K562 (cell line): Measurements from ENCODE around the gene COL5A1. TPM values are rescaled to one million over a fixed set of nuclear protein-coding genes. Genes with fewer than 3 reads are reported as not detected.

Experiments
- ATAC-seq: fragments of 200-7000 bp; cut with Tn5 transposase; 3 replicates; pipeline ENCODE4 v1.9.1; 2020; ENCODE audit warnings: moderate library complexity
- BruUV-seq: library from RNA; stranded (reverse); fragments of 400-500 nt; replicated peaks from 2 replicates; lab custom pipeline; 2021; lab: Mats Ljungman, UMichigan
- CTCF ChIA-PET: fragments of 300-600 bp; formaldehyde crosslinking; extraction: SDS; loops from one replicate; lab custom pipeline; 2021; ENCODE audit warnings: low intra/inter-chr PET ratio; lab: Yijun Ruan, JAX
- POLR2A ChIA-PET: fragments of 300-600, 350-650 bp; sonication (Branson Sonifier 250); formaldehyde crosslinking; extraction: SDS; loops from one replicate; lab custom pipeline; 2021; ENCODE audit warnings: antibody characterized with exemption, inconsistent platforms; lab: Yijun Ruan, JAX
- DNase-seq, 4 experiments: peaks; one replicate each; pipeline versions ENCODE4 v3.0.0 to v3.0.0-alpha.2; 2011 to 2018; ENCODE audit warnings: low spot score in 3 of 4, mixed read lengths in 3 of 4; ENCODE audit errors: extremely low read depth in 1 of 4
- FAIRE-seq: peaks from 2 replicates; lab custom pipeline; 2011; peaks lifted over from hg19 to GRCh38; lab: Jason Lieb, UNC
- H2AFZ ChIP-seq: 2 replicates; pipeline ENCODE4 v1.6.0; 2011; ENCODE audit warnings: low read depth, low read length, control low read depth, inconsistent platforms
- H3K27ac ChIP-seq: fragments of 200-600 bp; 3 replicates; pipeline ENCODE4 v1.8.0; 2011; ENCODE audit warnings: low read depth, mild to moderate bottlenecking, control low read depth, inconsistent platforms, low read length, moderate library complexity, mixed read lengths; ENCODE audit errors: extremely low read depth
- H3K27me3 ChIP-seq, 2 experiments: fragments of 300-600 bp in 1 of 2; 2 replicates in 1 of 2; 3 replicates in 1 of 2; pipeline versions ENCODE4 v1.6.0 to v1.8.0; 2011; ENCODE audit warnings: inconsistent platforms in 2 of 2, low read length in 2 of 2, mild to moderate bottlenecking in 1 of 2, mixed read lengths in 1 of 2, moderate library complexity in 1 of 2; ENCODE audit not compliant: control insufficient read depth in 2 of 2, insufficient read depth in 2 of 2
- H3K36me3 ChIP-seq: fragments of 300-600 bp; 3 replicates; pipeline ENCODE4 v1.8.0; 2011; ENCODE audit warnings: mild to moderate bottlenecking, low read length, inconsistent platforms; ENCODE audit not compliant: control insufficient read depth, insufficient read depth
- H3K4me1 ChIP-seq, 2 experiments: fragments of 200-600 bp in 1 of 2; replicated peaks in 1 of 2; 2 replicates in 1 of 2; 3 replicates in 1 of 2; pipeline versions ENCODE4 v1.5.1 to v1.8.0; 2011; ENCODE audit warnings: inconsistent platforms in 2 of 2, low read length in 2 of 2, mild to moderate bottlenecking in 1 of 2, mixed read lengths in 1 of 2, moderate library complexity in 1 of 2; ENCODE audit not compliant: control insufficient read depth in 2 of 2, insufficient read depth in 2 of 2
- H3K4me2 ChIP-seq: 2 replicates; pipeline ENCODE4 v1.6.1; 2011; ENCODE audit warnings: low read length, control low read depth, inconsistent platforms, mixed read lengths; ENCODE audit not compliant: insufficient read depth
- H3K4me3 ChIP-seq: fragments of 200-600 bp; sonication (generic), shearing (Covaris generic); 2 replicates; pipeline ENCODE4 v1.5.1; 2016; ENCODE audit warnings: control low read depth, inconsistent platforms
- H3K79me2 ChIP-seq: fragments of 200-600 bp; 3 replicates; pipeline ENCODE4 v1.8.0; 2011; ENCODE audit warnings: low read length, inconsistent platforms; ENCODE audit not compliant: control insufficient read depth, insufficient read depth
- H3K9ac ChIP-seq, 2 experiments: 2 replicates each; pipeline versions ENCODE4 v1.6.0 to v1.6.1; 2011; ENCODE audit warnings: low read depth in 2 of 2, low read length in 2 of 2, control low read depth in 1 of 2, inconsistent platforms in 1 of 2, mild to moderate bottlenecking in 1 of 2, mixed read lengths in 1 of 2; ENCODE audit not compliant: insufficient read depth in 1 of 2
- H3K9me1 ChIP-seq: one replicate; pipeline ENCODE4 v1.6.0; 2011; ENCODE audit warnings: inconsistent platforms, mild to moderate bottlenecking, low read length, moderate library complexity; ENCODE audit not compliant: control insufficient read depth, insufficient read depth
- H3K9me3 ChIP-seq: replicated peaks from 2 replicates; pipeline ENCODE4 v1.5.1; 2011; ENCODE audit warnings: low read depth, low read length, inconsistent platforms; ENCODE audit not compliant: control insufficient read depth, insufficient read depth
- H4K20me1 ChIP-seq: replicated peaks from 2 replicates; pipeline ENCODE4 v1.6.1; 2011; ENCODE audit warnings: low read length, inconsistent platforms, mixed read lengths; ENCODE audit not compliant: control insufficient read depth, insufficient read depth
- ATF1 ChIP-seq, 2 experiments: fragments of 450-650 bp in 1 of 2; IDR thresholded peaks; 2 replicates each; pipeline ENCODE4 v1.6.1; 2016; ENCODE audit warnings: missing compliant biosample characterization in 1 of 2, missing genetic modification characterization in 1 of 2
- ESRRA ChIP-seq: fragments of 450-650 bp; IDR thresholded peaks from 2 replicates; pipeline ENCODE4 v1.6.1; 2014; ENCODE audit warnings: low read depth, mild to moderate bottlenecking, moderate library complexity, borderline replicate concordance
- GABPB2 ChIP-seq: fragments of 250-450 bp; sonication (Bioruptor Pico); conservative IDR thresholded peaks from 2 replicates; pipeline ENCODE4 v1.5.1; 2021; ENCODE audit warnings: mild to moderate bottlenecking
- GATAD2B ChIP-seq: fragments of 450-650 bp; IDR thresholded peaks from 2 replicates; pipeline ENCODE4 v1.6.1; 2017; ENCODE audit warnings: mild to moderate bottlenecking, borderline replicate concordance
- HDAC2 ChIP-seq: fragments of 450-650 bp; IDR thresholded peaks from 2 replicates; pipeline ENCODE4 v1.6.1; 2016; ENCODE audit warnings: mild to moderate bottlenecking
- KLF6 ChIP-seq: fragments of 250-450 bp; sonication (Bioruptor Pico); IDR thresholded peaks from 2 replicates; pipeline ENCODE4 v1.4.0; 2020; ENCODE audit warnings: mild to moderate bottlenecking, moderate library complexity, borderline replicate concordance
- NELFE ChIP-seq: IDR thresholded peaks from 2 replicates; pipeline ENCODE4 v1.6.1; 2011; ENCODE audit warnings: mild to moderate bottlenecking; ENCODE audit not compliant: insufficient read depth, insufficient read length
- POLR3A ChIP-seq: IDR thresholded peaks from 2 replicates; pipeline ENCODE4 v1.6.1; 2011; ENCODE audit warnings: borderline replicate concordance, mild to moderate bottlenecking, moderate library complexity; ENCODE audit not compliant: insufficient read length, insufficient read depth; ENCODE audit errors: extremely low read depth
- SMC3 ChIP-seq: conservative IDR thresholded peaks from 2 replicates; pipeline ENCODE4 v1.6.1; 2011; ENCODE audit warnings: low read depth, low read length, improper control_type of control experiment; ENCODE audit not compliant: insufficient read depth
- SREBF1 ChIP-seq: fragments of 150-350 bp; IDR thresholded peaks from 2 replicates; pipeline ENCODE4 v1.6.1; 2014; ENCODE audit warnings: antibody characterized with exemption, low read depth, low read length, borderline replicate concordance
- TFAM ChIP-seq: fragments of 250-450 bp; sonication (Bioruptor Pico); conservative IDR thresholded peaks from 2 replicates; pipeline ENCODE4 v1.5.0; 2021; ENCODE audit warnings: mild to moderate bottlenecking, moderate library complexity
- ZBTB17 ChIP-seq: fragments of 450-650 bp; formaldehyde crosslinking; IDR thresholded peaks from 2 replicates; pipeline ENCODE4 v1.4.0; 2020; ENCODE audit warnings: mild to moderate bottlenecking
- ZNF184 ChIP-seq: sonication (generic); formaldehyde crosslinking; IDR thresholded peaks from 2 replicates; pipeline ENCODE4 v1.5.0; 2020; ENCODE audit warnings: missing genetic modification reagents
- ZNF274 ChIP-seq: IDR thresholded peaks from 2 replicates; pipeline ENCODE4 v1.6.1; 2011; ENCODE audit warnings: low read depth, mild to moderate bottlenecking, low read length, moderate library complexity, borderline replicate concordance
- ZZZ3 ChIP-seq: fragments of 450-650 bp; IDR thresholded peaks from 2 replicates; pipeline ENCODE4 v1.6.1; 2016; ENCODE audit warnings: antibody characterized with exemption, mild to moderate bottlenecking, moderate library complexity
- WGBS: fragments of 100-300 bp; shearing (Covaris generic); methylation state at CpG from one replicate; pipeline ENCODE4 v1.1.6; 2016; ENCODE audit warnings: low coverage, mixed read lengths; ENCODE audit not compliant: insufficient coverage; ENCODE audit errors: missing lambda C conversion rate; 5-methylcytosine and 5-hydroxymethylcytosine counted together
- in situ Hi-C: fragments of 300-500 bp; cut with MboI; formaldehyde crosslinking; loops from 4 replicates; pipeline ENCODE4 v1.15.0; 2018; ENCODE audit warnings: inconsistent platforms, mixed read lengths
- intact Hi-C: fragments of 100-400 bp; cut with micrococcal nuclease; formaldehyde crosslinking; loops from 2 replicates; pipeline ENCODE4 v1.14.2; 2022
- polyA plus RNA-seq, 8 experiments: library from polyadenylated mRNA; depleted of rRNA in 4 of 8; stranded (reverse) in 5 of 8; unstranded in 3 of 8; fragments of >200 nt; fragmentation: Nextera tagmentation in 2 of 8; fragmentation: Illumina TruSeq in 1 of 8; extraction: Ambion mirVana in 2 of 8; extraction: Trizol in 1 of 8; gene quantifications; 2 replicates each; pipeline versions ENCODE4 v1.2.1 to v1.2.3, GENCODE V29; 2011 to 2014; ENCODE audit warnings: inconsistent platforms in 1 of 8, missing spikeins in 1 of 8
- total RNA-seq, 7 experiments: library from RNA; depleted of rRNA in 6 of 7; stranded (reverse); fragments of >200 nt in 6 of 7; fragmentation: Illumina TruSeq in 2 of 7; extraction: Trizol in 2 of 7; gene quantifications; 2 replicates each; pipeline versions ENCODE4 v1.2.1 to v1.2.3, GENCODE V29; 2011 to 2021; ENCODE audit warnings: low replicate concordance in 1 of 7
- TF ChIP-seq, protein P1 (sequence below): fragments of 450-650 bp; IDR thresholded peaks from 2 replicates; pipeline ENCODE4 v1.6.1; 2017; ENCODE audit warnings: antibody characterized with exemption, mild to moderate bottlenecking

Gene COL5A1
- total and polyA plus RNA-seq, 9 of the 15 experiments (the other 6 are each of a cell fraction or from before 2014, with no cell fraction given): under 0.01 to 0.13 (median 0.04) TPM; not detected in 6

DNA sequence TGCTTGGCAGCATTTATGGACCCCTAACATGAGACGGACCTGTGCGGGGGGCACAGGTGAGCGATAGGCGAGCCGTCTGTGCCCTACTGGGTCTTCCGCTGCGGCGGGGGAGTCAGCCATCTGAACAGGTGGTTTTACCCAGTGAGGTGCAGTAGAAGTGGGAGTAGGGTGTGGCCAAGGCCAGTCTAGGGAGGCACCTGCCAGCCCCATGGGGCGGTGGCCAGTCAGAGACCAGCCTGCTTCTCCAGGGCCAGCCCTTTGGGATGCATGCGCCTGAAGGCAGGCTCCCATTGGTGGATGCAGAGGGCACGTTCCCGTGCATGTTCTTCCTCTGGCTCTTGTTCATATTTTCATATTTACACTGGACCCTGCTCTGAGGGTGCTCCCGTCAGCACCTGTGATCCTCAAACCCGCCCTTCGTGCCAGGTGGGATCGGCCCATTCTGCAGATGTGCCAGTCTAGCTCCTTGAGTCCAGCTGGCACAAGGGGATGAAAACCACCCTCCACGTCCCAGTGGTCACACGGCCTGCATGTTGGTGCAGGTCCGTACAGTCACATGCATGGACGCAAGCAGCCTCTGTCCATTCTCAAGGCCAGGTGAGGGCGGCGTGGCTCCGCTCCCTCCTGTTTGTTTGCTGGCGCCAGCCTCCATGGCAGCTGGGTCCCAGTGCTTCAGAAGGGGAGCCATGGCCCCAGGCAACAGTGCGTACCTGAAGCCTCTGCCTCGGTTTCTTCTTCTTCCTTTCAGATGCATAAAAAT lies 9.0 kb downstream of the COL5A1 start (continued):
- TF ChIP-seq ZNF274: no peak
- TF ChIP-seq NELFE: no peak
- TF ChIP-seq HDAC2: no peak
- no peak for TF ChIP-seq ZZZ3
- no peak for TF ChIP-seq SMC3
- no peak for TF ChIP-seq GABPB2 (CRISPR knock-in tag)
- no peak for TF ChIP-seq GATAD2B

DNA sequence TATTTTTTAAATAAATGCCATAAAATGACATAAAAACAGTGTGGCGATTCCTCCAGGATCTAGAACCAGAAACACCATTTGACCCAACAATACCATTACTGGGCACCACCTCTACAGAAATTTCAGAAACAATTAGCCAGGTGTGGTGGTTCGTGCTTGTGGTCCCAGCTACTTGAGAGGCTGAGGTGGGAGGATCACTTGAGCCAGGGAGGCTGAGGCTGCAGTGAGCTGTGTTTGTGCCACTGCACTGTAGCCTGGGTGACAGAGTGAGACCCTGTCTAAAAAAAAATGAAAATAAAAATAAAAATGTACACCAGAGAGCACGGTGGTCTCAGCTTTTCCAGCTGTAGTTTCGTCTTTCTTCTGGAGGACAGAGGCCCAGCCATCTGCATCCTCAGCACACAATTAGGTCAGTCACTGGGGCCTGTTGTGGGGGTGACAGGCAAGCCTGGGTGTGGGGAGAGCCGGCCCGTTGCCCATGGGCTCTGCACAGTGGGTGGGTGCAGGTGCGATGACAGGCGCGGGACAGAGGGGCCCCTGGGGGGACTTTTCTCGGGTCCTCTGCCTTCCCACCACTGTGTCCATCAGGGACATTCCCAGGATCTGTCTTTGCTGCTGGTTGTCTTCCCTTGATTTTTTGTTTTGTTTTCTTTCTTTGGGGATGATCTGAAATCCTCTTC lies 9.8 kb downstream of the COL5A1 start:
- Histone ChIP-seq H3K9me1 (no peaks in the 10 kb centered on the region), H2AFZ (no peak overlapping the region), H3K27me3 (peaks cover 10 to 25% of the 10 kb centered on the region in 2 experiments), H3K4me2 (no peak overlapping the region), H3K27ac (no peak overlapping the region), H3K36me3 (no peaks in the 10 kb centered on the region), H3K9me3 (no peaks in the 10 kb centered on the region), H4K20me1 (no peaks in the 10 kb centered on the region; the same call in 1 of the 2 replicates), H3K79me2 (no peaks in the 10 kb centered on the region), H3K4me3 (no peak overlapping the region), H3K4me1 (no peaks in the 10 kb centered on the region), H3K9ac (no peak overlapping the region)
- BruUV-seq: no TSS peak
- CTCF ChIA-PET: no interaction called here
- ATAC-seq (no peak), DNase-seq (no peak), FAIRE-seq (no peak)
- in situ Hi-C loops (no loop called here), intact Hi-C loops (no loop called here)
- POLR2A ChIA-PET: no interaction called here
- whole genome bisulfite sequencing: 0% methylated on average over 9 of the region's 10 CpGs
- no peak for TF ChIP-seq ZNF184 (CRISPR knock-in tag)
- TF ChIP-seq, protein P1, sequence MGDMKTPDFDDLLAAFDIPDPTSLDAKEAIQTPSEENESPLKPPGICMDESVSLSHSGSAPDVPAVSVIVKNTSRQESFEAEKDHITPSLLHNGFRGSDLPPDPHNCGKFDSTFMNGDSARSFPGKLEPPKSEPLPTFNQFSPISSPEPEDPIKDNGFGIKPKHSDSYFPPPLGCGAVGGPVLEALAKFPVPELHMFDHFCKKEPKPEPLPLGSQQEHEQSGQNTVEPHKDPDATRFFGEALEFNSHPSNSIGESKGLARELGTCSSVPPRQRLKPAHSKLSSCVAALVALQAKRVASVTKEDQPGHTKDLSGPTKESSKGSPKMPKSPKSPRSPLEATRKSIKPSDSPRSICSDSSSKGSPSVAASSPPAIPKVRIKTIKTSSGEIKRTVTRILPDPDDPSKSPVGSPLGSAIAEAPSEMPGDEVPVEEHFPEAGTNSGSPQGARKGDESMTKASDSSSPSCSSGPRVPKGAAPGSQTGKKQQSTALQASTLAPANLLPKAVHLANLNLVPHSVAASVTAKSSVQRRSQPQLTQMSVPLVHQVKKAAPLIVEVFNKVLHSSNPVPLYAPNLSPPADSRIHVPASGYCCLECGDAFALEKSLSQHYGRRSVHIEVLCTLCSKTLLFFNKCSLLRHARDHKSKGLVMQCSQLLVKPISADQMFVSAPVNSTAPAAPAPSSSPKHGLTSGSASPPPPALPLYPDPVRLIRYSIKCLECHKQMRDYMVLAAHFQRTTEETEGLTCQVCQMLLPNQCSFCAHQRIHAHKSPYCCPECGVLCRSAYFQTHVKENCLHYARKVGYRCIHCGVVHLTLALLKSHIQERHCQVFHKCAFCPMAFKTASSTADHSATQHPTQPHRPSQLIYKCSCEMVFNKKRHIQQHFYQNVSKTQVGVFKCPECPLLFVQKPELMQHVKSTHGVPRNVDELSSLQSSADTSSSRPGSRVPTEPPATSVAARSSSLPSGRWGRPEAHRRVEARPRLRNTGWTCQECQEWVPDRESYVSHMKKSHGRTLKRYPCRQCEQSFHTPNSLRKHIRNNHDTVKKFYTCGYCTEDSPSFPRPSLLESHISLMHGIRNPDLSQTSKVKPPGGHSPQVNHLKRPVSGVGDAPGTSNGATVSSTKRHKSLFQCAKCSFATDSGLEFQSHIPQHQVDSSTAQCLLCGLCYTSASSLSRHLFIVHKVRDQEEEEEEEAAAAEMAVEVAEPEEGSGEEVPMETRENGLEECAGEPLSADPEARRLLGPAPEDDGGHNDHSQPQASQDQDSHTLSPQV: no peak
- TF ChIP-seq SREBF1: no peak
- TF ChIP-seq ATF1 (CRISPR knock-in tag; IDR thresholded peaks at IDR 0.05): no peak
- TF ChIP-seq ATF1 (tag; IDR thresholded peaks at IDR 0.05): no peak
- no peak for TF ChIP-seq TFAM
- TF ChIP-seq ESRRA: no peak
- no peak for TF ChIP-seq ZBTB17
- no peak for TF ChIP-seq POLR3A
- TF ChIP-seq KLF6: no peak
